Measurements from ENCODE around the gene UBE2Z. TPM values are rescaled to one million over a fixed set of nuclear protein-coding genes. Genes with fewer than 3 reads are reported as not detected.
"Not testable (repeated sequence)": the region's sequence is repeated elsewhere in the genome, so short reads cannot be mapped to it uniquely, and the experiment has no call there.

UBE2Z gene
- total RNA-seq, 2 experiments from 2014 or later = 60.5 to 61.6 TPM

DNA sequence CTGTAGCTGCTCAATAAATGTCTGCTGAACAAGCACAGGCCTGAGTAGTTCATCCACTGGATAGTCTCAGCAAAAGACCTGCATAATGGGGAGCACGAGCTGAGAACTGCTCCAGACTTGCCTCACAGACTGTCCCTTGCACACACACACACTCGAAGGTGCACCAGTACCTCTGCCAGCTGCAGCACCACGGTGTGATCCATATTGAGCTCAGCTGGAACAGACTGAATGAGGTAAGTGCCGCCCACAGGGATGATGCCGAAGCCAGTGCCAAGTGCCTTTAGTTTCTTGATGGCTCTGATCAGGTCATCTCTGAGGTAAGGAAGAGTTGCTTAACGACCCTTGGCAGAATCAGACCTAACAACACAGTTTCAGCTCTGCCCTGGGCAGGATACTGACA is 24.8 kb downstream of the UBE2Z start:
- TF ChIP-seq, protein P1, sequence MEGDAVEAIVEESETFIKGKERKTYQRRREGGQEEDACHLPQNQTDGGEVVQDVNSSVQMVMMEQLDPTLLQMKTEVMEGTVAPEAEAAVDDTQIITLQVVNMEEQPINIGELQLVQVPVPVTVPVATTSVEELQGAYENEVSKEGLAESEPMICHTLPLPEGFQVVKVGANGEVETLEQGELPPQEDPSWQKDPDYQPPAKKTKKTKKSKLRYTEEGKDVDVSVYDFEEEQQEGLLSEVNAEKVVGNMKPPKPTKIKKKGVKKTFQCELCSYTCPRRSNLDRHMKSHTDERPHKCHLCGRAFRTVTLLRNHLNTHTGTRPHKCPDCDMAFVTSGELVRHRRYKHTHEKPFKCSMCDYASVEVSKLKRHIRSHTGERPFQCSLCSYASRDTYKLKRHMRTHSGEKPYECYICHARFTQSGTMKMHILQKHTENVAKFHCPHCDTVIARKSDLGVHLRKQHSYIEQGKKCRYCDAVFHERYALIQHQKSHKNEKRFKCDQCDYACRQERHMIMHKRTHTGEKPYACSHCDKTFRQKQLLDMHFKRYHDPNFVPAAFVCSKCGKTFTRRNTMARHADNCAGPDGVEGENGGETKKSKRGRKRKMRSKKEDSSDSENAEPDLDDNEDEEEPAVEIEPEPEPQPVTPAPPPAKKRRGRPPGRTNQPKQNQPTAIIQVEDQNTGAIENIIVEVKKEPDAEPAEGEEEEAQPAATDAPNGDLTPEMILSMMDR (IDR thresholded peaks at IDR 0.05) = no peak
- CTCF ChIA-PET = no interaction called here
- no peaks in the 10 kb centered on the region for H3K4me1 ChIP-seq (ENCODE audit: insufficient read depth, low read length)
- ATAC-seq (ENCODE audit: poor library complexity) (no peak), DNase-seq (no peak)
- H3K27ac ChIP-seq (ENCODE audit: low read depth in 1 of 2, low read length in 2 of 2) = no peak overlapping the region
- no peaks in the 10 kb centered on the region for H3K27me3 ChIP-seq (ENCODE audit: control insufficient read depth in 1 of 2, insufficient read depth in 2 of 2, low read length in 2 of 2)
- Mint-ChIP-seq H3K4me1 (ENCODE audit: low read depth) (no peaks in the 10 kb centered on the region), H3K4me3 (no peak overlapping the region), H3K36me3 (ENCODE audit: low read depth) (peaks cover 89% of the 10 kb centered on the region), H3K27ac (peak overlapping the region; percentile 3), H3K9me3 (no peaks in the 10 kb centered on the region), H3K27me3 (no peaks in the 10 kb centered on the region)
- H3K4me3 ChIP-seq (ENCODE audit: low read length) = no peak overlapping the region
- POLR2A ChIA-PET = no interaction called here
- intact Hi-C loops (cut with DNase I, micrococcal nuclease) = no loop called here
- H3K9me3 ChIP-seq (ENCODE audit: control insufficient read depth in 1 of 2, insufficient read depth in 1 of 2, low read length in 2 of 2) = no peaks in the 10 kb centered on the region
- H3K36me3 ChIP-seq (ENCODE audit: insufficient read depth, low read length) = peaks cover 89% of the 10 kb centered on the region

- POLR2A ChIA-PET = interaction anchor here (0.5 to 2.3 kb wide), 14 partner anchors 14 to 1049 kb away, joined by 3 to 23 read pairs (median 4); partner anchors contain the start of genes ATP5MC1, SP2 and UBE2Z
- no peaks in the 10 kb centered on the region for H3K9me3 Mint-ChIP-seq
- peaks cover 31% of the 10 kb centered on the region for H3K4me1 ChIP-seq (ENCODE audit: insufficient read depth, low read length)
- no peaks in the 10 kb centered on the region for H3K9me3 ChIP-seq (ENCODE audit: control insufficient read depth in 1 of 2, insufficient read depth in 1 of 2, low read length in 2 of 2)
- CTCF ChIA-PET = interaction anchor here (1.2 kb wide), 1 partner anchor 37 kb away, joined by 3 read pairs; no protein-coding TSS in a partner anchor
- ATAC-seq (ENCODE audit: poor library complexity) (peak; percentile 93), DNase-seq (peak; percentile 81 to 94 (median 90))
- H3K36me3 ChIP-seq (ENCODE audit: insufficient read depth, low read length) = peaks cover 24% of the 10 kb centered on the region
- intact Hi-C loops (cut with DNase I, micrococcal nuclease) = loop anchor here (1.0 to 10.0 kb wide), 5 partner anchors 36 to 470 kb away; partner anchors contain the start of genes ATP5MC1 (in 1 of the 2), IGF2BP1 (in 1 of the 2), PHB1 (in 1 of the 2) and UBE2Z (in 1 of the 2)
- H3K4me3 Mint-ChIP-seq = peak within 1 kb of the TSS; percentile 99
- peak within 1 kb of the TSS; percentile 99 for H3K4me3 ChIP-seq (ENCODE audit: low read length)
- H3K27ac Mint-ChIP-seq = peak within 1 kb of the TSS; percentile 95
- H3K27me3 ChIP-seq (ENCODE audit: control insufficient read depth in 1 of 2, insufficient read depth in 2 of 2, low read length in 2 of 2) = no peaks in the 10 kb centered on the region
- H3K27ac ChIP-seq (ENCODE audit: low read depth in 1 of 2, low read length in 2 of 2) = peak within 1 kb of the TSS; percentile 81 to 85
- H3K4me1 Mint-ChIP-seq (ENCODE audit: low read depth) = peaks cover 14% of the 10 kb centered on the region
- peaks cover 38% of the 10 kb centered on the region for H3K36me3 Mint-ChIP-seq (ENCODE audit: low read depth)
- TF ChIP-seq, protein P1 (IDR thresholded peaks at IDR 0.05) = no peak
- no peaks in the 10 kb centered on the region for H3K27me3 Mint-ChIP-seq
Observed at GRCh38 chr17:48944515-48945260, 36.5 kb downstream of the UBE2Z start, which contains the start of gene SNF8. TSS of gene SNF8 (minus strand) at chr17:48944842. CDS start at chr17:48944734, 108 bp downstream.

- not testable (repeated sequence) for H3K27me3 Mint-ChIP-seq; H3K9me3 ChIP-seq (ENCODE audit: control insufficient read depth in 1 of 2, insufficient read depth in 1 of 2, low read length in 2 of 2); H3K27me3 ChIP-seq (ENCODE audit: control insufficient read depth in 1 of 2, insufficient read depth in 2 of 2, low read length in 2 of 2); H3K9me3 Mint-ChIP-seq; DNase-seq
- H3K4me3 ChIP-seq (ENCODE audit: low read length) = peak overlapping the region; percentile 99
- peaks cover 31% of the 10 kb centered on the region for H3K4me1 ChIP-seq (ENCODE audit: insufficient read depth, low read length)
- H3K36me3 ChIP-seq (ENCODE audit: insufficient read depth, low read length) = peaks cover 20% of the 10 kb centered on the region
- Mint-ChIP-seq H3K27ac (peak overlapping the region; percentile 95), H3K4me3 (peak overlapping the region; percentile 99), H3K4me1 (ENCODE audit: low read depth) (peaks cover 14% of the 10 kb centered on the region), H3K36me3 (ENCODE audit: low read depth) (peaks cover 32% of the 10 kb centered on the region)
- peak overlapping the region; percentile 81 to 85 for H3K27ac ChIP-seq (ENCODE audit: low read depth in 1 of 2, low read length in 2 of 2)
- POLR2A ChIA-PET = interaction anchor here (0.5 to 2.3 kb wide), 14 partner anchors 14 to 1050 kb away, joined by 3 to 23 read pairs (median 4); partner anchors contain the start of genes ATP5MC1, SP2 and UBE2Z
- ATAC-seq (ENCODE audit: poor library complexity) = peak; percentile 3
- CTCF ChIA-PET = interaction anchor here (1.2 kb wide), 1 partner anchor 37 kb away, joined by 3 read pairs; no protein-coding TSS in a partner anchor
- intact Hi-C loops (cut with DNase I, micrococcal nuclease) = loop anchor here (2.0 to 10.0 kb wide), 4 partner anchors 36 to 470 kb away; partner anchors contain the start of genes IGF2BP1 (in 1 of the 2), PHB1 (in 1 of the 2) and UBE2Z (in 1 of the 2)
Observed at GRCh38 chr17:48945261-48945651, 37.0 kb downstream of the UBE2Z start.
